OCI-M2 (cell line): ENCODE results near the gene MGMT.

Source experiments
- DNase-seq: peaks from one replicate; lab custom pipeline; 2025; ENCODE audit not compliant: unreplicated experiment; lab: John Stamatoyannopoulos, UW

MGMT gene

DNA sequence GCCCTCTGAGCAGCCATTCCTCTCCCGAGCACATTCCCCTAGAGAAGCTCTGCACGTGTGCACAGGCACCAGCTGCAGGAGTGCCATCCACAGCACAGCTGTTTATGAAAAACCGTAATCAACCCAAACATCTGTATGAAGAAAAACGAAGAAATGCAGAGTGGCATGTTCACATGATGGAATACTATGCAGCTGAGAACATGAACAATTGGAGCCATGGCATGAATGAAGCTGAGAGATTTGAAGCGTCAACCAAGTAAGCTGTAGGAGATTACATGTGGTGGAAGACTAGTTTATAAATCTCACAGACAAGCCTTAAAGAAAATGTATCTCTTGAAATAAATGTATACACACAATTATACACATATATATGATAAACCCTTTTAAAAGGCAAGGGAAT is 320.5 kb downstream of the MGMT start:
- no peak for DNase-seq

DNA sequence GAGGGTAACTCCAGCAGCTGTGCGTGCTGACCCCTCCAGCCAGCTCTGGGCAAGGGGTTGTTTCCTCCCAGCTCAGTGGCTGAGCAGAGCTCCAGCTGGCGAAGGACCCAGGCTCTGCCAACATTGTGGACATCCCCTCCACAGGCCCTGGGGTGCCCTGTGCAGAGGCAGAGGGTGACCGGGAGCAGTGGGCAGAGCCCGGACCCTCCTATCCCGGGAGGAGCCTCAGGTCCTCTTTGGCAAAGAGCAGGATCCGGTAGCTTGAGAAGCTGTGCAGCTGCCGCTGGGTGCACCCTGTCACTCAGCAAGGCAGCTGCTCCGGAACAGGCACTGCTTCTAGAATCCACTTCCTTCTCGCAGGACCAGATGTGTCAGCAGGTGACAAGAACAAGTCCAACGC is 321.2 kb downstream of the MGMT start:
- DNase-seq: no peak

DNA sequence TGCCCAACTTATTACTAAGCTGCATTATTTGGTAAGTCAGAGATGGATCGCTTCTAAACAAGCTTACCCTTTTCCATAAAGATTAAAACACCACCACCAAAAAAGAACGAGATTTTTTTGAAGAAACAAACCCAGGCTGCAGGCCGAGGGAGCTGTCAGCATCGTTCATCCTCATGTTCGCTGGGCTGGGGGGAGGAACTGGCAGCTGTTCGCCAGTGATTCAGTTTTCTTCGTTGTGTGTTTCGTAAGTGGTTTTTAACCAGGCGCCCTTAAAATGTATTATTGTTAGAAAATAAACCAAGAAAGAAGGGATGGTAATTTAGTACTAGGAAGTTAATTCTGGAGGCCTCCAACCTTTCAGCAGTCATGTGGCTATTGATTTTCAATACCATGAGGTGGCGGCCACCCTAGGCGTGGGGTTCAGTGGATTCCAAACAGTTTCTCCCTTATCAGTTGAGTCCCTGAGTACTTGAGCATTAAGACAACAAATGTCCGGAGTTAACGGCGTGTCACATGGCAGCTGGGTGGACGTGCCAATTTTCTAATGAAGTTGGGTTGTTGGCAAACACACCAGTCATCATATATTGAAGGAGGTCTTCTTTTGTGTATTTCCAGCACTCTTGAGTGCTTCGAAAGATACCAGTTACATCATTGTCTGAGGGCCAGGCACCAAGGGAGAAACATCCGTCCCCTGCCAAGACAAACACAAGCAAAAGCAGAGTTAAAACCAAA is 323.8 kb downstream of the MGMT start:
- DNase-seq: no peak

DNA sequence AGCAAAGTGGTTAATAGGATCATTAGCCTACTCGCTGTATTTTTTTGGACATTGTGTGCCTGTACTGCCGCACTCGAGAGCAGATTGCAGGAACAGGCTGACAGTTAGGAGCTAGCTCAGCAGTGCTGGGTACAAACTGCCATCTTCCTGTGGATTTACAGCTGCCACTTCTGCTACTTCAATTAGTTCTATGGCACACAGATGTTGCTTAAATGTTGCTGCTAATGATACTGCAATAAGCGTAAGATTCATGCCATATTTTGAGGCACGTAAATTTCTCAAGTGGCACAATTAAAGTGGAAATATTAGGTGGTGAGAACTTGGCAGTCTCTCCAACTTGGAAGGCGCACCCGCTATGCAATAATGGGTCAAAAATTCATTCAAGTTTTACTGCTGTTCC is 325.1 kb downstream of the MGMT start:
- DNase-seq: no peak

GRCh38 chr10:129792864-129793263 is 325.8 kb downstream of the MGMT start:
- DNase-seq: no peak

DNA sequence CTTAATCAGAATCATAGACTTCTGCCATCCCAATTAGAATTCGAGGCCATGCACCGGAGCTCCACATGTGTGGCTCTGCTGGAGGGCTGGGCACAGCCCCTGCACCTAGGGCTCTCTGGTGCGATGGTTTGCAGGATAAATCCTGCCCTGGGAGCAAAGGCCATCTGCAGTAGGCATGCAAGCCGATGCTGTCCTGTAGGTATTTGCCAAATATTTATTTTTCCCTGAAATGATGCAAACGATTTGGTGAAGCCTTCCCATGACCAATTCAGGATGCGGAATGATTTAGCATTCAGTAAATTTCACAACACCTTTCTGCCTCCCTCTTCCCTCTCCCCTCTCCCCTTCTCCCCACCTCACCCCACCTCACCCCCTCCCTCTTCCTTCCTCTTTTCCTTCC is 326.4 kb downstream of the MGMT start:
- no peak for DNase-seq

GRCh38 chr10:129793996-129794395 is 327.0 kb downstream of the MGMT start:
- no peak for DNase-seq

GRCh38 chr10:129796710-129797420 is 329.8 kb downstream of the MGMT start:
- DNase-seq: no peak

GRCh38 chr10:129799942-129800341 is 332.9 kb downstream of the MGMT start:
- DNase-seq: no peak

GRCh38 chr10:129800796-129801340 is 333.8 kb downstream of the MGMT start:
- DNase-seq: no peak

DNA sequence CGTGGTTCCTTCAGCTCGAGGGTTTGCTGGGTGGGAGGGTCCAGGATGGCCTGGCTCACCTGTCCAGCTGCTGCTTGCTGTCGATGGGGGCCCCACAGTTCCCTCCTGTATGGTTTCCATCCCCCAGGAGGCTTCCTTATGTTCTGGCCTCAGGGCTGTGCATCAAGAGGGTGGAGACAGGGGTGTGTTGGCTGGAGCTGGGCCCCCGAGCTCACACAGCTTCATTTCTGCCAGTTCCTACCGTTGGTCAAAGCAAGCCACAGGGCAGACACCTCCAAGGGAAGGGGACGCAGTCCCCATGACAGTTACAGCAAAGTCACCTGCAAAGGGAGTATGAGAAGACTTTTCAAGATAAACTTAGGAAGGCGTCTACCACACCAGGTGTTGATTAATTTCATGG is 340.2 kb downstream of the MGMT start:
- DNase-seq: no peak

- no peak for DNase-seq
Measured at GRCh38 chr10:129808092-129808983, 341.3 kb downstream of the MGMT start.

- DNase-seq: no peak
Measured at GRCh38 chr10:129809431-129809830, 342.4 kb downstream of the MGMT start.

GRCh38 chr10:129809841-129810240 is 342.8 kb downstream of the MGMT start:
- no peak for DNase-seq

DNA sequence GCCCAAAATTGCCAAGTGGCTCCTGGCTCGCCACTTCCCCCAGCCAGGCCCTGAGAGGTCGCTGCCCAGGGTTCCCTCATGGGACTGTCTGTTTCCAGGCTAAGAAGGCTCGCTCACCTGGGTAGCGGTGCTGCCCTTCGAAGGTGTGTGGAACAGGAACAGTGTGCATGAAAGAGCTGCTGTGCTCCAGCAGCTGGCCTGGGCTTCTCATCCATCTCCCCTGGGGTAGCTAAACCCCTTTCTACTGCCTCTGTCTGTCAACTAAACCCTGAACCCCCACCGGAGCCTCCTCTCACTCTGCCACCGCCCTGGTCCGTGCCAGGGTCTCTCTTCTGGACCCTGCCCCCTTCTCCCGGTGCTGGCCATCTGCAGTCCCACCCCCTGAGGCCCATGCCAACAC is 344.2 kb downstream of the MGMT start:
- DNase-seq: no peak

- DNase-seq: no peak
Measured at GRCh38 chr10:129812398-129812797, 345.4 kb downstream of the MGMT start.

- no peak for DNase-seq
Measured at GRCh38 chr10:129814681-129815646, 347.9 kb downstream of the MGMT start.

- DNase-seq: no peak
Measured at GRCh38 chr10:129815898-129816655, 349.0 kb downstream of the MGMT start.

- no peak for DNase-seq
Measured at GRCh38 chr10:129816656-129817045, 349.6 kb downstream of the MGMT start.
